SK-N-SH treated with all-trans-retinoic acid at 6 μM for 48 hours (cell line): ENCODE measurements around the gene TMOD2.

ENCODE experiments used
- BACH2 ChIP-seq: fragments of 250-450 bp; sonication (Bioruptor Pico); IDR thresholded peaks from 2 replicates; pipeline ENCODE4 v1.9.0; 2021; ENCODE audit warnings: mild to moderate bottlenecking, borderline replicate concordance
- ISL1 ChIP-seq: fragments of 250-450 bp; sonication (Bioruptor Pico); IDR thresholded peaks from 2 replicates; pipeline ENCODE4 v2.1.2; 2022; ENCODE audit warnings: mild to moderate bottlenecking, moderate library complexity
- TCF4 ChIP-seq: fragments of 250-450 bp; sonication (Bioruptor Pico); IDR thresholded peaks from 2 replicates; pipeline ENCODE4 v1.8.0; 2021; ENCODE audit warnings: mild to moderate bottlenecking, moderate library complexity, borderline replicate concordance
- ZC3H10 ChIP-seq: fragments of 250-450 bp; sonication (Bioruptor Pico); IDR thresholded peaks from 2 replicates; pipeline ENCODE4 v1.5.1; 2021; ENCODE audit warnings: mild to moderate bottlenecking, moderate library complexity
- ZNF8 ChIP-seq: fragments of 450-650 bp; formaldehyde crosslinking; IDR thresholded peaks from 2 replicates; pipeline ENCODE4 v1.5.0; 2020; ENCODE audit warnings: mild to moderate bottlenecking, moderate library complexity
- TF ChIP-seq, protein P1 (sequence below): fragments of 250-450 bp; sonication (Bioruptor Pico); IDR thresholded peaks from 2 replicates; pipeline ENCODE4 v1.5.1; 2020; ENCODE audit warnings: low read depth, mild to moderate bottlenecking, moderate library complexity

DNA sequence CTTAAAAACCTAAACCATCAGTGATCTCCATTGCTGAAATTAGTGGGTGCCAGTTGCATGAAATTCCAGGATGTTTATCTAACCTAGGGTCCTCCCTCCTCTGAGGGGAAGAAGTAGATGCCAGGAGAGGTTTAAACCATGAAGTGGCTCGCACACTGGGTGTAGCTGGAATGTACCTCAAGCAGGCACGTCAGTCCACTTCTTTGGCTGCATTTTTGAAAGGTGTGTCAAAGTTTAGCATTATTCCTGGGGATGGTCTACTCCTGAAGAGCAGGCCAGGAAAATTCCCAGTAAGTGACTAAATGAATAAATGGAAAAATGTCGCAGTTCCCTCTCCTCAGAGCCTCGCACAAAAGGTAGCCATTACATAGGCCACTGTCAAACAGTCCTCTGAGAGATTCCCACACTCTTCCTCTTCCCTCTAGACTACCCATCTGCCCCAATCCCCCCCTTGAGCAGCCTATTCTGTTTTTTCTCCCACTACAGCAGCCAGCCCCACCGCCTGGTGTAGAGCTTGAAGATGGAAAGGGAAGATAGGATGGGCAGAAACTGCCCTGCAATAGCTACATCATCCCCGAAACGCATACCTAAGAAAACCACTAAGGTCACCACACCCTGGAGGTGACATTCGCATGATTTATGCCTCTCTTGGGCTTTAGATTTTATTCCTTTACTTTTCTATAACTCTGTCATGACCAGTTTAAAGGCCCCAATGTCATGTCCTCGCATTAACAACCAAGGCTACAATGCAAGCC is 77.4 kb downstream of the TMOD2 start:
- no peak for TF ChIP-seq BACH2
- no peak for TF ChIP-seq ZC3H10
- TF ChIP-seq TCF4, result no peak
- no peak for TF ChIP-seq ISL1 (CRISPR knock-in tag)
- TF ChIP-seq, protein P1, sequence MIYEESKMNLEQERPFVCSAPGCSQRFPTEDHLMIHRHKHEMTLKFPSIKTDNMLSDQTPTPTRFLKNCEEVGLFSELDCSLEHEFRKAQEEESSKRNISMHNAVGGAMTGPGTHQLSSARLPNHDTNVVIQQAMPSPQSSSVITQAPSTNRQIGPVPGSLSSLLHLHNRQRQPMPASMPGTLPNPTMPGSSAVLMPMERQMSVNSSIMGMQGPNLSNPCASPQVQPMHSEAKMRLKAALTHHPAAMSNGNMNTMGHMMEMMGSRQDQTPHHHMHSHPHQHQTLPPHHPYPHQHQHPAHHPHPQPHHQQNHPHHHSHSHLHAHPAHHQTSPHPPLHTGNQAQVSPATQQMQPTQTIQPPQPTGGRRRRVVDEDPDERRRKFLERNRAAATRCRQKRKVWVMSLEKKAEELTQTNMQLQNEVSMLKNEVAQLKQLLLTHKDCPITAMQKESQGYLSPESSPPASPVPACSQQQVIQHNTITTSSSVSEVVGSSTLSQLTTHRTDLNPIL, result no peak
- no peak for TF ChIP-seq ZNF8 (CRISPR knock-in tag)
